HG02678 (cell line): Measurements from ENCODE around the gene TECPR1.

Experiments
- ATAC-seq: cut with Tn5 transposase; IDR thresholded peaks from one replicate; pipeline ENCODE4 v1.9.1; 2021; ENCODE audit warnings: mild to moderate bottlenecking, moderate library complexity; ENCODE audit not compliant: unreplicated experiment

Gene TECPR1

GRCh38 chr7:98211676-98212531, 40.1 kb downstream of the TECPR1 start:
- ATAC-seq, result no peak

GRCh38 chr7:98211221-98211675, 40.8 kb downstream of the TECPR1 start, which contains the start of gene BHLHA15:
BHLHA15 (plus strand) TSS chr7:98211439; CDS start chr7:98212310, 871 bp downstream.
- peak; percentile 63 for ATAC-seq

- no peak for ATAC-seq
These were observed 41.4 kb downstream of the TECPR1 start for GRCh38 chr7:98210513-98211220.

GRCh38 chr7:98209166-98209920, 42.7 kb downstream of the TECPR1 start:
- ATAC-seq, result no peak

GRCh38 chr7:98206451-98207330, 45.3 kb downstream of the TECPR1 start:
- ATAC-seq, result no peak

GRCh38 chr7:98205162-98205845, 46.7 kb downstream of the TECPR1 start:
- no peak for ATAC-seq

GRCh38 chr7:98204670-98205069, 47.4 kb downstream of the TECPR1 start:
- no peak for ATAC-seq

- ATAC-seq, result no peak
These were observed 47.9 kb downstream of the TECPR1 start for GRCh38 chr7:98203964-98204605.

- peak; percentile 37 for ATAC-seq
These were observed 48.6 kb downstream of the TECPR1 start for GRCh38 chr7:98203261-98203963.

GRCh38 chr7:98202367-98203195, 49.5 kb downstream of the TECPR1 start:
- peak; percentile 92 for ATAC-seq

- peak; percentile 40 for ATAC-seq
These were observed 51.7 kb downstream of the TECPR1 start for GRCh38 chr7:98200364-98200763.

- ATAC-seq, result no peak
These were observed 52.9 kb downstream of the TECPR1 start for GRCh38 chr7:98199131-98199530.

- ATAC-seq, result no peak
These were observed 55.1 kb downstream of the TECPR1 start for GRCh38 chr7:98196706-98197605.

GRCh38 chr7:98194672-98195457, 57.2 kb downstream of the TECPR1 start:
- no peak for ATAC-seq

GRCh38 chr7:98194186-98194585, 57.8 kb downstream of the TECPR1 start:
- no peak for ATAC-seq
